ENCODE results near the gene SMAD9.

GRCh38 chr13:36807616-36808015 lies 112.4 kb downstream of the SMAD9 start:
- TF ChIP-seq, protein P1, sequence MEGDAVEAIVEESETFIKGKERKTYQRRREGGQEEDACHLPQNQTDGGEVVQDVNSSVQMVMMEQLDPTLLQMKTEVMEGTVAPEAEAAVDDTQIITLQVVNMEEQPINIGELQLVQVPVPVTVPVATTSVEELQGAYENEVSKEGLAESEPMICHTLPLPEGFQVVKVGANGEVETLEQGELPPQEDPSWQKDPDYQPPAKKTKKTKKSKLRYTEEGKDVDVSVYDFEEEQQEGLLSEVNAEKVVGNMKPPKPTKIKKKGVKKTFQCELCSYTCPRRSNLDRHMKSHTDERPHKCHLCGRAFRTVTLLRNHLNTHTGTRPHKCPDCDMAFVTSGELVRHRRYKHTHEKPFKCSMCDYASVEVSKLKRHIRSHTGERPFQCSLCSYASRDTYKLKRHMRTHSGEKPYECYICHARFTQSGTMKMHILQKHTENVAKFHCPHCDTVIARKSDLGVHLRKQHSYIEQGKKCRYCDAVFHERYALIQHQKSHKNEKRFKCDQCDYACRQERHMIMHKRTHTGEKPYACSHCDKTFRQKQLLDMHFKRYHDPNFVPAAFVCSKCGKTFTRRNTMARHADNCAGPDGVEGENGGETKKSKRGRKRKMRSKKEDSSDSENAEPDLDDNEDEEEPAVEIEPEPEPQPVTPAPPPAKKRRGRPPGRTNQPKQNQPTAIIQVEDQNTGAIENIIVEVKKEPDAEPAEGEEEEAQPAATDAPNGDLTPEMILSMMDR (IDR thresholded peaks at IDR 0.05; ENCODE audit: poor library complexity), result no peak
- TF ChIP-seq EZH2 (IDR thresholded peaks at IDR 0.05; ENCODE audit: borderline replicate concordance), result no peak
